Hematopoietic multipotent progenitor cell treated with erythropoietin and hydrocortisone succinate and interleukin-3 and kit ligand, for 6 days (in vitro differentiated cells): ENCODE measurements around the gene PLAGL2.
"Not testable (repeated sequence)": the region's sequence is repeated elsewhere in the genome, so short reads cannot be mapped to it uniquely, and the experiment has no call there.

Experiments used
- DNase-seq: peaks from one replicate; pipeline ENCODE4 v3.0.0-alpha.2; 2015

The PLAGL2 gene

GRCh38 chr20:32179515-32179914, 28.0 kb downstream of the PLAGL2 start:
- no peak for DNase-seq

GRCh38 chr20:32177696-32178095, 29.8 kb downstream of the PLAGL2 start:
- not testable (repeated sequence) for DNase-seq

DNA sequence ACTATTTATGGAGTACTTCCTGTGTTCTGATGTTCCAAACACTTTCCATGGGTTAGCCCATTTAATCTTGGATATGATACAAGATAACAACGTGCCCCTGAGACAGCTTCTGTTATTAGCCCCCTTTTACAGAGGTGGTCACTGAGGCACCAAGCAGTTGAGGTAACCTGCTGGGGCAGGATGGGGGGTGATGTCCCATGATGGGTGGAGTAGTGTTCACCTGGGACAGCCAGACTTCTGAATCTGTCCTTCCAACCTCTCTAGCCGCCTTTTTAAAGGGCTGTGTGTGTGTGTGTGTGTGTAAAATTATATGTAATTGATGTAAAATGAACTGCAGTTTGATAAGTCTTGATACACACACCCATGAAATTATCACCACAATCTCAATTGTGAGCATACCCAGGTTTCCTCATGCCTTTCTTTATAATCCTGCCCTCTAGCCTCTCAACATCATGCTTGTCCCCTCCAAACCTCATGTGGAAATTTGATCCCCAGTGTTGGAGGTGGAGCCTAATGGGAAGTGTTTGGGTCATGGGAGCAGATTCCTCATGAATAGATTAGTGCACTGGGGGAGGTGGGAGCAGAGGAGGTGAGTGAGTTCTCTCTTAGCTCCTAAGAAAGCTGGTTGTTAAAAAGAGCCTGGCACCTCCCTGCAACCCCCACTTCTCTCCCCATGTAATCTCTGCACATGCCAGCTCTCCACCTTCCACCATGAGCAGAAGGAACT, 39.2 kb downstream of the PLAGL2 start:
- no peak for DNase-seq

DNA sequence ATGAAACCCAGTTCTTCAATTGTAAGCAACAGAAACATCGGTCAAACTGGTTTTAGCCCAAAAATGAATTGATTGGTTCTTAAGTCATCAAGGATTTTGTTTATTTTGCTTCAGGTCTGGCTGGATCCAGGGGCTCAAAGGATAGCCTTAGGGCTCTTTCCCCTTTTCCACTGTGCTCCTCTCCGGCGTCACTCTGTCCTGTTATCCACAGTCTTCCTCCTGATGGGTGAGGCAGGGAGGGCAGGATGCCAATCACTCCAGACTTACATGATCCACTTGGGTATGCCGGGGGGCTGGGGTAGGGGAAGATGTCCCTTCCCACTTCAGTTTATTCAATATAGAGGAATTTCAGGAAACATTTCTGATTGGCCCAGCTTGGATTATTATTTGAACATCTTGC, 40.0 kb downstream of the PLAGL2 start:
- DNase-seq = no peak

- DNase-seq = no peak
These were observed 41.6 kb downstream of the PLAGL2 start for GRCh38 chr20:32165836-32166545.

GRCh38 chr20:32164984-32165735, 42.4 kb downstream of the PLAGL2 start:
- no peak for DNase-seq

DNA sequence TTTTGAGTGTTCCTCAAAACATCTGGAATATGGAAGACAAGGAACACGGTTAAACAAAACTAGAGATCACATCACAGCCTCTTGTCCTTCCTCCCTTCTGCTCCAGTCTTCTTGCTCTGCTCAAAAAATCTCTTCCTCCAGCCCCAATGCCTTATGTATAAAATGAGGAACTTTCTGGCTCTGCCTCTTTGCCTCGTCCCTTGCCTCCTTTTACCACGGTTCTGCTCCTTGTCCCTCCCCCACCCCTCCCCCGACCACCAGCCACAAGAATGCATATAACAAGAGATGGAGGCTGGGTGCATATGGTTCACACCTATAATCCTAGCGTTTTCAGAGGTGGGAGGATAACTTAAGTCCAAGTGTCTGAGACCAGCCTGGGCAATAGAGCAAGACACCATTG, 43.6 kb downstream of the PLAGL2 start:
- DNase-seq = no peak

DNA sequence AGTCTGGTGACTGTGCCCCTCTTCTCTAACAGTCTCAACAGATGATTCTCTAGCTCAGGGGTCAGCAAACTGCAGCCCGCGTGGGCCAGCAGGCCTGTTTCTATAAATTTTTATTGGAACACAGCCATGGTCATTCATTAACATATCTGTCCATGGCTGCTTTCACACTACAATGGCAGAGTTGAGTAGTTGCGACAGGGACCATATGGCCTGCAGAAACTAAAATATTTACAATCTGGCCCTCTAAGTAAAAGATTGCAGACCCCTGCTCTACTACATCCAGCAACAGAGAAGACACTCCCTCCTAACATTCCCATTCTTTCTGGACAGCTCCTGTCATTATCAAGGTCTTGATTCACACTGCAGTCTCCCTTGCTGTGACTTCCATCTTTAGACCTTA, 45.2 kb downstream of the PLAGL2 start:
- DNase-seq = no peak

GRCh38 chr20:32160341-32160740, 47.2 kb downstream of the PLAGL2 start:
- DNase-seq = no peak

- no peak for DNase-seq
These were observed 47.7 kb downstream of the PLAGL2 start for GRCh38 chr20:32159766-32160221.

DNA sequence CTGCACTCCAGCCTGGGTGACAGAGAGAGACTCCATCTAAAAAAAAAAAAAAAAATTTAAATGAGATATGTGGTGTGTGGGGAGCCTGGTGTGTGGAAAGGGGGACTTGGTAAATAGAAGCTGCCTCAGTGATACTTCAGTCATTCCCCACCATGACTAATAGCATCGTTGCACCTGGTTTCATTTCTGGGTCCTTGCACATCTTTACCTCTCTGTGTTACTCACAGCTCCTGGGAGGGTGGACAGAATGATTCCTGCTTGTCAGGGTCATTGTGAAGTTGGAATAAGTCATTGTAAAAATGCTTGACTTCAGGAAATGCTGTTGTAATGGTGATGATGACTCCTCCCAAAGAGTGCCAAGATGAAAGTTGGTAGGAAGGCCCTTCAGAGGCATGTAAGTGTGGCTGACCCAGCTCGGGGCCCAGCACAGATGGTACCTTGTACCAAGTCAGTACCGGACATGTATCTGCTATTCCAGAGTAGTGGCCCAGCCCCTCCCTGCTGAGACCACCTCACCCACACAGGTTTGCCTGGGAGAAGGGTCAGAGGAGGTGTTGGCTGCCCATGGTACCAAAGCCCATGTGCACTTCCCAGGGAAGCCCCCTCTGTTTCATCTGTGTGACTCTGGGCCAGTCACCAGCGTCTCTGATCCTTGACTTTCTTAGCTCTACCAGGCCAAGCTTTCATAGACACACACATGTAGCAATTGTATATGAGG, 48.4 kb downstream of the PLAGL2 start:
- no peak for DNase-seq

GRCh38 chr20:32158351-32158750, 49.2 kb downstream of the PLAGL2 start:
- no peak for DNase-seq

DNA sequence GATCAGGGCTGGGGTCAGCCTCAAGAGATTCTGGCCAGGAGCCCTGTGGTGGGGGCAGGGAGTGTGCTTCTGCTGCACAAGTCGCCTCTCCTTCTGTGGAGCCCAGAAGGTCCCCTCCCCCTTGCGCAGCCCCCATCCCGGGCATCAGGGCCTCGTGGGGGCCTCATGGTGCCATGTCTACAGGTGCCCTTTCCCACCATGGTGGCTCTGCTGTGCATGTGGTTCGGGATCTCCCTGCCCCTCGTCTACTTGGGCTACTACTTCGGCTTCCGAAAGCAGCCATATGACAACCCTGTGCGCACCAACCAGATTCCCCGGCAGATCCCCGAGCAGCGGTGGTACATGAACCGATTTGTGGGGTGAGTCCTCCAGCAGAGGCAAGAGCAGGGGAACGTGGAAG, 49.9 kb downstream of the PLAGL2 start:
- no peak for DNase-seq

GRCh38 chr20:32155017-32155981, 52.2 kb downstream of the PLAGL2 start:
- peak; percentile 51 for DNase-seq

GRCh38 chr20:32153771-32154170, 53.8 kb downstream of the PLAGL2 start:
- DNase-seq = no peak

GRCh38 chr20:32153156-32153665, 54.3 kb downstream of the PLAGL2 start:
- DNase-seq = no peak

DNA sequence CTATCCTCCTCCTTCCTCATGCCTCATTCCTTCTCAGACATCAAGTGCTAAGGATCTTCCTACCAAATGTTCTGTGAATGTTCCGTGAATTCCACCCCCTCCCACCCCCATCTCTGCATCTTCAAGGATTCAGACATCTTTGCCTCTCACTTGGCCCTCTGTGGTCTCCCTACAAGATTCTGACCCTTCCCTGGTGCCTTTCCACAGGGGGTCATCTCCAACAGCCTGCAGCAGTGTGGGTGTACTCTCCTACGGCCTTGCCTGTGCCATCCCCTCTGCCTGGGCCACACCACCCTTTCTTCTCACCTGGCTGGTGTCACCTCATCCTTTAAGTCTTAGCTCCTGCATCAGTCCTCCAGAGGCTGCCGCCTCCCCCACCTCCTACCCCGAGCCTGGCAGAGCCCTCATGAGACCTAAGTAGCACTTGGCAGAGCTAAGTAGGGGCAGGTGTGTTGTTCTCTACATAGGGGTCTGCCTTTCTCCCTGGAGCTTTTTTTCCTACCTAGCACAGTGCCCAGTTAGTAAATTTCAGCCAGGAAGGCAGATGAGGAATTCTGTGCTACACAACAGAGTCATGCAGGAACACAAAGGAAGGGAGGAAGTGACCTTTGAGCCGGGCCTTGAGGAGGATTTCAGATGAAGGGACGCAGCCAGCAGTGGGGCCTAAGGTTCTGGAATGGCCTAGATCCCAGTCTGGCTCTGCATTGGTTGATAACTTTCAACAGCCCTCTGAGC, 55.0 kb downstream of the PLAGL2 start:
- DNase-seq = no peak

GRCh38 chr20:32150291-32150848, 57.2 kb downstream of the PLAGL2 start:
- DNase-seq = no peak

- DNase-seq = no peak
These were observed 57.9 kb downstream of the PLAGL2 start for GRCh38 chr20:32149566-32150170.
